Iris pigment epithelial cell (primary cell): ENCODE measurements around the gene CRIP1.

Experiments used
- DNase-seq: peaks from one replicate; pipeline ENCODE4 v3.0.0-alpha.2; 2011; ENCODE audit warnings: low read depth

CRIP1 gene

GRCh38 chr14:105486163-105486973, at the start of gene CRIP1:
TSS of gene CRIP1 (plus strand) at chr14:105486886. CDS start at chr14:105487260, 374 bp downstream.
- no peak for DNase-seq

- no peak for DNase-seq
Measured at GRCh38 chr14:105436891-105437722, 49.6 kb upstream of the CRIP1 start.

- DNase-seq, result no peak
Measured at GRCh38 chr14:105437723-105438500, 48.8 kb upstream of the CRIP1 start.

GRCh38 chr14:105439179-105439578, 47.5 kb upstream of the CRIP1 start:
- DNase-seq, result no peak

- no peak for DNase-seq
Measured at GRCh38 chr14:105439710-105440553, 46.8 kb upstream of the CRIP1 start.

GRCh38 chr14:105440554-105440900, 46.2 kb upstream of the CRIP1 start:
- DNase-seq, result no peak

- DNase-seq, result no peak
Measured at GRCh38 chr14:105440992-105441391, 45.7 kb upstream of the CRIP1 start.

- DNase-seq, result no peak
Measured at GRCh38 chr14:105442125-105442524, 44.6 kb upstream of the CRIP1 start.

- DNase-seq, result no peak
Measured at GRCh38 chr14:105442834-105443233, 43.9 kb upstream of the CRIP1 start.

GRCh38 chr14:105444859-105445258, 41.8 kb upstream of the CRIP1 start:
- no peak for DNase-seq

GRCh38 chr14:105445290-105445689, 41.4 kb upstream of the CRIP1 start:
- DNase-seq, result no peak

- no peak for DNase-seq
Measured at GRCh38 chr14:105445901-105446845, 40.5 kb upstream of the CRIP1 start.

GRCh38 chr14:105446971-105447370, 39.7 kb upstream of the CRIP1 start:
- DNase-seq, result no peak

- DNase-seq, result no peak
Measured at GRCh38 chr14:105447651-105448640, 38.7 kb upstream of the CRIP1 start.

- DNase-seq, result peak; percentile 54
Measured at GRCh38 chr14:105448706-105449111, 38.0 kb upstream of the CRIP1 start.

GRCh38 chr14:105449276-105450122, 37.2 kb upstream of the CRIP1 start:
- DNase-seq, result no peak

GRCh38 chr14:105450123-105450505, 36.6 kb upstream of the CRIP1 start:
- no peak for DNase-seq
